ENCODE measurements around the gene CLSTN2. TPM values are rescaled to one million over a fixed set of nuclear protein-coding genes. Genes with fewer than 3 reads are reported as not detected.

The CLSTN2 gene
- total RNA-seq, 1 donor from 2014 or later: 80.9 TPM

DNA sequence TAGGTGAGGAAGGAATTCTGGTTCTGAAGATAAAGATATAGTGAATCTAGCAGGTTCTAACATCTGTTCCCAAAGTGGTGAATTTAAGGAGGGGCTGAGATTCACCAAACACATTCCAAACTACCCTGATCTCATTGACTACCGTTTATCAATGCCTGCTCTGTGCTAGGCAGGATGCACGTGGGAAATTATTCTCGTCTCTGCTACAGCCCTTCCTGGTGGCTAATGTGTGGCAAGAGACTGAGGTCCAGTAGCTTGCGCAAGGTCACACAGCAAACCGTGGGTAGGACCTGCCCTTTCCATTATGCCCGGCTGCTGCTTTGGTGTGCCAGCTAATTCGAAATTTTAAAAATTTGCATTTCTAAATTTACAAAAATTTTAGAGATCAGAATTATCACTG, 533.4 kb downstream of the CLSTN2 start:
- TF ChIP-seq, protein P1, sequence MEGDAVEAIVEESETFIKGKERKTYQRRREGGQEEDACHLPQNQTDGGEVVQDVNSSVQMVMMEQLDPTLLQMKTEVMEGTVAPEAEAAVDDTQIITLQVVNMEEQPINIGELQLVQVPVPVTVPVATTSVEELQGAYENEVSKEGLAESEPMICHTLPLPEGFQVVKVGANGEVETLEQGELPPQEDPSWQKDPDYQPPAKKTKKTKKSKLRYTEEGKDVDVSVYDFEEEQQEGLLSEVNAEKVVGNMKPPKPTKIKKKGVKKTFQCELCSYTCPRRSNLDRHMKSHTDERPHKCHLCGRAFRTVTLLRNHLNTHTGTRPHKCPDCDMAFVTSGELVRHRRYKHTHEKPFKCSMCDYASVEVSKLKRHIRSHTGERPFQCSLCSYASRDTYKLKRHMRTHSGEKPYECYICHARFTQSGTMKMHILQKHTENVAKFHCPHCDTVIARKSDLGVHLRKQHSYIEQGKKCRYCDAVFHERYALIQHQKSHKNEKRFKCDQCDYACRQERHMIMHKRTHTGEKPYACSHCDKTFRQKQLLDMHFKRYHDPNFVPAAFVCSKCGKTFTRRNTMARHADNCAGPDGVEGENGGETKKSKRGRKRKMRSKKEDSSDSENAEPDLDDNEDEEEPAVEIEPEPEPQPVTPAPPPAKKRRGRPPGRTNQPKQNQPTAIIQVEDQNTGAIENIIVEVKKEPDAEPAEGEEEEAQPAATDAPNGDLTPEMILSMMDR (IDR thresholded peaks at IDR 0.05; ENCODE audit: insufficient read depth, low read depth, low read length): no peak
- no peaks in the 10 kb centered on the region for H3K9me3 ChIP-seq (ENCODE audit: insufficient read depth, low read depth, low read length)
- peaks cover 10% of the 10 kb centered on the region for H3K4me1 ChIP-seq (ENCODE audit: insufficient read depth, low read length)
- FAIRE-seq: no peak
- H3K4me3 Mint-ChIP-seq (ENCODE audit: unreplicated experiment): no peak overlapping the region
- H3K27me3 ChIP-seq (ENCODE audit: insufficient read depth, low read length): no peaks in the 10 kb centered on the region
- H3K36me3 Mint-ChIP-seq (ENCODE audit: low read depth, unreplicated experiment): peaks cover 32% of the 10 kb centered on the region
- no peak overlapping the region for H3K27ac ChIP-seq (ENCODE audit: low read depth, low read length)
- H3K4me3 ChIP-seq (ENCODE audit: insufficient read depth, low read depth, low read length): no peak overlapping the region
- no peaks in the 10 kb centered on the region for H3K27me3 Mint-ChIP-seq (ENCODE audit: low read depth, unreplicated experiment)
- no peaks in the 10 kb centered on the region for H4K20me1 ChIP-seq (ENCODE audit: insufficient read depth, low read length)
- no peak overlapping the region for H3K9ac ChIP-seq (ENCODE audit: low read length)
- no peak overlapping the region for H2AFZ ChIP-seq (ENCODE audit: low read depth, low read length)
- H3K36me3 ChIP-seq (ENCODE audit: insufficient read depth, low read length): no peaks in the 10 kb centered on the region
- no peak for DNase-seq (ENCODE audit: low read depth)
- H3K4me1 Mint-ChIP-seq (ENCODE audit: low read depth, unreplicated experiment): peaks cover 28% of the 10 kb centered on the region
- H3K9me3 Mint-ChIP-seq (ENCODE audit: unreplicated experiment): peaks cover 3% of the 10 kb centered on the region
- H3K27ac Mint-ChIP-seq (ENCODE audit: unreplicated experiment): no peak overlapping the region
- no peak overlapping the region for H3K4me2 ChIP-seq (ENCODE audit: low read length)
- H3K79me2 ChIP-seq (ENCODE audit: insufficient read depth, low read length): no peaks in the 10 kb centered on the region

DNA sequence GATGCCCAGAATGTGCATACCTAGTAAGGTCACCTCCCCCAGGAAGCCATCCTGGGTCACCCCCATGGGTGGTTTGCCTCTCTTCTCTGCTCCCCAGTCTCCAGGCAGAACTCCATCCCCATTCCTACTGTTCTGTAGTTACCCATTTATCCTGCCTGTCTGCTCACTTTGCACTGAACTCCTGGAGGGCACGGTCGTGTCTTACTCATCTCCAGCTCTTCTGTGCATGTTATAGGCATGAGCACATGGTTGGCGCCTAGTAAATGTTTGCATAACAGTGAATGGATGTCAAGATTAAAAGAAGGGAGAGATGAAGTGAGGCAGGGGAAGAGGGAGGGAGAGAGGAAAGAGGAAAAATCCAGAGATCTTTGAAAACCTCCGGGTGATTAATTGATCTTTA, 534.5 kb downstream of the CLSTN2 start:
- Histone ChIP-seq H3K4me3 (ENCODE audit: insufficient read depth, low read depth, low read length) (no peak overlapping the region), H3K27ac (ENCODE audit: low read depth, low read length) (no peak overlapping the region), H3K27me3 (ENCODE audit: insufficient read depth, low read length) (no peaks in the 10 kb centered on the region), H3K4me2 (ENCODE audit: low read length) (no peak overlapping the region), H3K36me3 (ENCODE audit: insufficient read depth, low read length) (no peaks in the 10 kb centered on the region), H3K79me2 (ENCODE audit: insufficient read depth, low read length) (no peaks in the 10 kb centered on the region), H2AFZ (ENCODE audit: low read depth, low read length) (no peak overlapping the region), H3K9me3 (ENCODE audit: insufficient read depth, low read depth, low read length) (no peaks in the 10 kb centered on the region), H3K9ac (ENCODE audit: low read length) (no peak overlapping the region), H3K4me1 (ENCODE audit: insufficient read depth, low read length) (peaks cover 10% of the 10 kb centered on the region), H4K20me1 (ENCODE audit: insufficient read depth, low read length) (no peaks in the 10 kb centered on the region)
- TF ChIP-seq EZH2 (IDR thresholded peaks at IDR 0.05; ENCODE audit: insufficient read depth, low read length): no peak
- TF ChIP-seq, protein P1 (IDR thresholded peaks at IDR 0.05; ENCODE audit: insufficient read depth, low read depth, low read length): no peak
- Mint-ChIP-seq H3K36me3 (ENCODE audit: low read depth, unreplicated experiment) (peaks cover 27% of the 10 kb centered on the region), H3K9me3 (ENCODE audit: unreplicated experiment) (peaks cover 3% of the 10 kb centered on the region), H3K27ac (ENCODE audit: unreplicated experiment) (peak overlapping the region; percentile 6), H3K27me3 (ENCODE audit: low read depth, unreplicated experiment) (peaks cover under 1% of the 10 kb centered on the region), H3K4me1 (ENCODE audit: low read depth, unreplicated experiment) (peaks cover 28% of the 10 kb centered on the region), H3K4me3 (ENCODE audit: unreplicated experiment) (no peak overlapping the region)
- FAIRE-seq: no peak
- DNase-seq (ENCODE audit: low read depth): peak; percentile 33

DNA sequence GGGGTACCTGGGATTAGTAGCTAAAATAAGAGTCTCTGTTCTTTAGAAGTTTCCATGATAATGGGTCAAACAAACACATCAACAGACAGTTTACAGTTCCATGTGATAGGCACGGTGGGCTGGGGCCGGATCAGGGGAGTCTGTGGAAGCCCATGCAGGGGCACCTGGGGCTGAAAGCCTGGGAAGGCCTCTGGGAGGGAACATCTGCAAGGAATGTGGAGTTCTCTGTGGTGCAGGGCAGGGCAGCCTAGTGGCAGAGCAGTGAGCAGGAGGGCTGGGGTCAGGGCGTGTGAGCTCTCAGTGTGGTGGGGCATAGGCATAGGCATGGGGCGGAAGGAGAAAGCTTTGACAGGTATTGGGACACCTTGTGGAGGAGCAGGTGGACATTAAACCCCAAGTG, 535.2 kb downstream of the CLSTN2 start:
- TF ChIP-seq, protein P1 (IDR thresholded peaks at IDR 0.05; ENCODE audit: insufficient read depth, low read depth, low read length): no peak
- TF ChIP-seq EZH2 (IDR thresholded peaks at IDR 0.05; ENCODE audit: insufficient read depth, low read length): no peak
- Mint-ChIP-seq H3K9me3 (ENCODE audit: unreplicated experiment) (peaks cover 3% of the 10 kb centered on the region), H3K4me1 (ENCODE audit: low read depth, unreplicated experiment) (peaks cover 28% of the 10 kb centered on the region), H3K27ac (ENCODE audit: unreplicated experiment) (peak overlapping the region; percentile 30), H3K36me3 (ENCODE audit: low read depth, unreplicated experiment) (peaks cover 25% of the 10 kb centered on the region), H3K27me3 (ENCODE audit: low read depth, unreplicated experiment) (peaks cover 2% of the 10 kb centered on the region), H3K4me3 (ENCODE audit: unreplicated experiment) (no peak overlapping the region)
- Histone ChIP-seq H3K4me1 (ENCODE audit: insufficient read depth, low read length) (peaks cover 10% of the 10 kb centered on the region), H3K27ac (ENCODE audit: low read depth, low read length) (no peak overlapping the region), H3K4me3 (ENCODE audit: insufficient read depth, low read depth, low read length) (no peak overlapping the region), H3K36me3 (ENCODE audit: insufficient read depth, low read length) (no peaks in the 10 kb centered on the region), H2AFZ (ENCODE audit: low read depth, low read length) (no peak overlapping the region), H3K27me3 (ENCODE audit: insufficient read depth, low read length) (no peaks in the 10 kb centered on the region), H3K79me2 (ENCODE audit: insufficient read depth, low read length) (no peaks in the 10 kb centered on the region), H3K9me3 (ENCODE audit: insufficient read depth, low read depth, low read length) (no peaks in the 10 kb centered on the region), H3K4me2 (ENCODE audit: low read length) (no peak overlapping the region), H3K9ac (ENCODE audit: low read length) (no peak overlapping the region), H4K20me1 (ENCODE audit: insufficient read depth, low read length) (no peaks in the 10 kb centered on the region)
- DNase-seq (ENCODE audit: low read depth) (no peak), FAIRE-seq (no peak)
